Osteoblast (primary cell): Measurements from ENCODE around the gene NDUFAF2. TPM values are rescaled to one million over a fixed set of nuclear protein-coding genes. Genes with fewer than 3 reads are reported as not detected.

Source experiments
- DNase-seq: peaks from one replicate; pipeline ENCODE4 v3.0.0; 2011; ENCODE audit warnings: low spot score, mixed read lengths; ENCODE audit not compliant: insufficient read length; ENCODE audit errors: missing footprints
- H2AFZ ChIP-seq: 2 replicates; pipeline ENCODE4 v1.6.0; 2011; ENCODE audit warnings: mild to moderate bottlenecking, low read length
- H3K27ac ChIP-seq: 2 replicates; pipeline ENCODE4 v1.5.1; 2011; ENCODE audit warnings: mild to moderate bottlenecking, low read depth, low read length, moderate library complexity
- H3K27me3 ChIP-seq: 2 replicates; pipeline ENCODE4 v1.6.0; 2012; ENCODE audit warnings: mild to moderate bottlenecking, control low read depth, inconsistent platforms, low read length, moderate library complexity; ENCODE audit not compliant: insufficient read depth
- H3K36me3 ChIP-seq: 2 replicates; pipeline ENCODE4 v1.5.1; 2011; ENCODE audit warnings: mild to moderate bottlenecking, low read length, control low read depth, moderate library complexity; ENCODE audit not compliant: insufficient read depth
- H3K4me1 ChIP-seq: 2 replicates; pipeline ENCODE4 v1.5.1; 2011; ENCODE audit warnings: mild to moderate bottlenecking, low read length, control low read depth, moderate library complexity; ENCODE audit not compliant: insufficient read depth
- H3K4me2 ChIP-seq: 2 replicates; pipeline ENCODE4 v1.6.0; 2011; ENCODE audit warnings: mild to moderate bottlenecking, low read length; ENCODE audit not compliant: insufficient read depth
- H3K4me3 ChIP-seq: fragments of 200-600 bp; sonication (generic); 3 replicates; pipeline ENCODE4 v1.5.1; 2012; ENCODE audit warnings: mild to moderate bottlenecking, low read length, inconsistent platforms; ENCODE audit not compliant: insufficient read depth
- H3K79me2 ChIP-seq: 2 replicates; pipeline ENCODE4 v1.6.0; 2012; ENCODE audit warnings: mild to moderate bottlenecking, low read length, control low read depth, inconsistent platforms; ENCODE audit not compliant: insufficient read depth
- H3K9me3 ChIP-seq: 2 replicates; pipeline ENCODE4 v1.5.1; 2011; ENCODE audit warnings: low read depth, low read length, control low read depth
- H4K20me1 ChIP-seq: 2 replicates; pipeline ENCODE4 v1.6.0; 2012; ENCODE audit warnings: mild to moderate bottlenecking, low read length, control low read depth; ENCODE audit not compliant: insufficient read depth
- CTCF ChIP-seq: IDR thresholded peaks from 2 replicates; pipeline ENCODE4 v1.5.1; 2011; ENCODE audit warnings: mild to moderate bottlenecking, low read depth, low read length, moderate library complexity; ENCODE audit errors: extremely low read depth
- total RNA-seq: library from RNA; depleted of rRNA; stranded (reverse); fragments of >200 nt; gene quantifications from 2 replicates; pipeline ENCODE4 v1.2.3, GENCODE V29; 2012

NDUFAF2 gene
- total RNA-seq, 1 donor: 22.1 TPM

- Histone ChIP-seq H3K27me3 (no peaks in the 10 kb centered on the region), H3K27ac (no peak overlapping the region), H3K4me3 (no peak overlapping the region), H4K20me1 (no peaks in the 10 kb centered on the region), H2AFZ (no peak overlapping the region), H3K79me2 (peaks cover 7% of the 10 kb centered on the region), H3K36me3 (no peaks in the 10 kb centered on the region), H3K9me3 (no peaks in the 10 kb centered on the region), H3K4me1 (peaks cover 12% of the 10 kb centered on the region), H3K4me2 (no peak overlapping the region)
- DNase-seq: no peak
- no peak for TF ChIP-seq CTCF
Measured at GRCh38 chr5:61044545-61044944, 99.5 kb downstream of the NDUFAF2 start.

GRCh38 chr5:61047346-61047745 is 102.3 kb downstream of the NDUFAF2 start:
- Histone ChIP-seq H2AFZ (no peak overlapping the region), H3K36me3 (no peaks in the 10 kb centered on the region), H3K9me3 (no peaks in the 10 kb centered on the region), H4K20me1 (no peaks in the 10 kb centered on the region), H3K79me2 (peaks cover 7% of the 10 kb centered on the region), H3K4me2 (no peak overlapping the region), H3K27ac (peak overlapping the region; percentile 50), H3K27me3 (no peaks in the 10 kb centered on the region), H3K4me3 (no peak overlapping the region), H3K4me1 (peaks cover 30% of the 10 kb centered on the region)
- no peak for DNase-seq
- TF ChIP-seq CTCF: no peak

- no peak for DNase-seq
- H3K4me2 ChIP-seq: peak overlapping the region; percentile 39
- H3K79me2 ChIP-seq: peaks cover 9% of the 10 kb centered on the region
- H3K36me3 ChIP-seq: no peaks in the 10 kb centered on the region
- H3K4me1 ChIP-seq: peaks cover 40% of the 10 kb centered on the region
- no peaks in the 10 kb centered on the region for H3K9me3 ChIP-seq
- H3K4me3 ChIP-seq: no peak overlapping the region
- H3K27ac ChIP-seq: peak overlapping the region; percentile 50
- no peaks in the 10 kb centered on the region for H3K27me3 ChIP-seq
- TF ChIP-seq CTCF: no peak
- no peaks in the 10 kb centered on the region for H4K20me1 ChIP-seq
- peak overlapping the region; percentile 7 for H2AFZ ChIP-seq
Measured at GRCh38 chr5:61048534-61048933, 103.5 kb downstream of the NDUFAF2 start.

GRCh38 chr5:61050292-61050691 is 105.3 kb downstream of the NDUFAF2 start:
- Histone ChIP-seq H3K27me3 (no peaks in the 10 kb centered on the region), H2AFZ (no peak overlapping the region), H3K79me2 (peaks cover 14% of the 10 kb centered on the region), H3K27ac (no peak overlapping the region), H3K9me3 (no peaks in the 10 kb centered on the region), H3K4me1 (peaks cover 48% of the 10 kb centered on the region), H3K4me3 (no peak overlapping the region), H3K36me3 (no peaks in the 10 kb centered on the region), H4K20me1 (no peaks in the 10 kb centered on the region), H3K4me2 (no peak overlapping the region)
- DNase-seq: no peak
- no peak for TF ChIP-seq CTCF
